Measurements from ENCODE around the gene LYPD5. TPM values are rescaled to one million over a fixed set of nuclear protein-coding genes. Genes with fewer than 3 reads are reported as not detected.

The LYPD5 gene
- total RNA-seq, 4 donors from 2014 or later = 48.5 to 114 (median 98.5) TPM

- H3K4me3 ChIP-seq = no peak overlapping the region
- no peak for DNase-seq (ENCODE audit: low spot score in 2 of 2)
- no peak for TF ChIP-seq EP300 (IDR thresholded peaks at IDR 0.05)
- no peaks in the 10 kb centered on the region for H3K27me3 ChIP-seq
- peaks cover 75% of the 10 kb centered on the region for H3K36me3 ChIP-seq
- H3K4me1 ChIP-seq = peaks cover 23% of the 10 kb centered on the region
- H3K9me3 ChIP-seq = no peaks in the 10 kb centered on the region
- no peak overlapping the region for H3K27ac ChIP-seq
- 81% methylated on average over 4 of the region's 4 CpGs for WGBS
These were observed 54.0 kb downstream of the LYPD5 start for GRCh38 chr19:43748205-43748594.

GRCh38 chr19:43747557-43748204 lies 54.6 kb downstream of the LYPD5 start:
- Histone ChIP-seq H3K27ac (no peak overlapping the region), H3K36me3 (peaks cover 81% of the 10 kb centered on the region), H3K4me1 (peaks cover 17% of the 10 kb centered on the region), H3K4me3 (no peak overlapping the region), H3K9me3 (no peaks in the 10 kb centered on the region), H3K27me3 (no peaks in the 10 kb centered on the region)
- WGBS = 84% methylated on average over 6 of the region's 16 CpGs
- DNase-seq (ENCODE audit: low spot score in 2 of 2) = no peak
- TF ChIP-seq EP300 (IDR thresholded peaks at IDR 0.05) = no peak

Other genes starting within 250 kb of the LYPD5 start
- 10 to 100 TPM; 18.3 to 35.4 (median 25.2) TPM for gene XRCC1, start 226.9 kb downstream of the LYPD5 start, total RNA-seq
- 10 to 100 TPM in 3 of 4 donors, 1 to 10 TPM in 1; 4.7 to 22.1 (median 10.9) TPM for gene PINLYP, start 226.6 kb downstream of the LYPD5 start, total RNA-seq
- gene IRGQ, start 206.3 kb downstream of the LYPD5 start, total RNA-seq = 10 to 100 TPM; 17.2 to 24.7 (median 19.9) TPM
- 10 to 100 TPM in 3 of 4 donors, 1 to 10 TPM in 1; 9.2 to 20.8 (median 13.7) TPM for gene ZNF576, start 205.9 kb downstream of the LYPD5 start, total RNA-seq
- gene SRRM5, start 190.4 kb downstream of the LYPD5 start, total RNA-seq = 1 to 10 TPM in 1 of 4 donors, not detected in 3; 1.4 TPM
- gene ZNF428, start 182.8 kb downstream of the LYPD5 start, total RNA-seq = 10 to 100 TPM; 10.6 to 19.3 (median 17.5) TPM
- gene CADM4, start 162.6 kb downstream of the LYPD5 start, total RNA-seq = 10 to 100 TPM; 14.1 to 23.8 (median 15.7) TPM
- gene PLAUR, start 132.3 kb downstream of the LYPD5 start, total RNA-seq = 10 to 100 TPM in 2 of 4 donors, 1 to 10 TPM in 2; 5.6 to 18.0 (median 10.9) TPM
- gene IRGC, start 86.4 kb downstream of the LYPD5 start, total RNA-seq = not detected
- 10 to 100 TPM; 21.5 to 44.4 (median 30.1) TPM for gene SMG9, start 47.5 kb downstream of the LYPD5 start, total RNA-seq
- gene KCNN4, start 21.5 kb downstream of the LYPD5 start, total RNA-seq = 10 to 100 TPM; 26.4 to 77.9 (median 48.2) TPM
- 10 to 100 TPM in 2 of 4 donors, 1 to 10 TPM in 2; 4.7 to 26.4 (median 10.0) TPM for gene ZNF283, start 24.9 kb upstream of the LYPD5 start, total RNA-seq
- gene ZNF404, start 81.5 kb upstream of the LYPD5 start, total RNA-seq = 1 to 10 TPM in 2 of 4 donors, under 1 TPM in 2; 0.72 to 1.6 (median 1.2) TPM
- 10 to 100 TPM in 2 of 4 donors, 1 to 10 TPM in 2; 5.8 to 10.8 (median 9.9) TPM for gene ZNF45, start 132.8 kb upstream of the LYPD5 start, total RNA-seq
- 1 to 10 TPM; 2.1 to 6.8 (median 3.0) TPM for gene ZNF221, start 148.8 kb upstream of the LYPD5 start, total RNA-seq
- 1 to 10 TPM; 2.2 to 10.0 (median 8.0) TPM for gene ZNF155, start 181.7 kb upstream of the LYPD5 start, total RNA-seq
- gene ZNF230, start 200.5 kb upstream of the LYPD5 start, total RNA-seq = 10 to 100 TPM in 1 of 4 donors, 1 to 10 TPM in 3; 1.7 to 11.3 (median 2.3) TPM
- gene ZNF222, start 222.9 kb upstream of the LYPD5 start, total RNA-seq = 1 to 10 TPM; 2.7 to 4.3 (median 3.4) TPM
- gene ZNF223, start 249.6 kb upstream of the LYPD5 start, total RNA-seq = 10 to 100 TPM in 1 of 4 donors, 1 to 10 TPM in 3; 1.3 to 13.4 (median 5.7) TPM

All from suprapubic skin (tissue), 4 donors.